Heart left ventricle (tissue), 13 donors: Measurements from ENCODE around the gene KRTDAP.

ENCODE experiments used
- POLR2A ChIP-seq, 2 donors: fragments of 450-650 bp; IDR thresholded peaks; one replicate each; pipeline ENCODE4 v1.6.1; 2017; ENCODE audit warnings: antibody characterized with exemption in 2 of 2, mild to moderate bottlenecking in 2 of 2, moderate library complexity in 2 of 2
- TF ChIP-seq, protein P1 (sequence below), 12 donors: fragments of 200-600 bp; sonication (generic) in 4 of 12; IDR thresholded peaks; one replicate each; pipeline versions ENCODE4 v1.5.0 to v1.8.0; 2018 to 2022; ENCODE audit warnings: antibody characterized with exemption in 12 of 12, mild to moderate bottlenecking in 5 of 12
- donor health status: ischemic (EF 13 %, LVEDD 7.1; RV severe dilation, severe dysfunction).
- donor health status: DM: no; HTN: yes; CAD: no.
- donor health status: DM: no; HTN: no; CAD: no.
- donor health status: ischemic (EF 25% LVEDD 6.9; RV normal size, moderate dysfunction).
- donor health status: ischemic (EF 25% LVEDD 5.7; RV mildly dilated, moderate dysfunction).
- donor health status: ischemic (EF 35%, LVEDD 5.7; RV mildly dilated, moderate dysfunction).
- donor health status: nonischemic (EF 11% LVEDD 7.7; RV severe dilation, severe dysfunction).
- donor health status: DM: yes; HTN: yes; CAD: no.
- donor health status: PGD.
- donor health status: ischemic (EF 29% LVEDD 5.4; RV normal size, mild dysfunction).
- donor health status: nonischemic (EF 23%, LVEDD 6.1; RV moderate dilation, normal function).

GRCh38 chr19:35461060-35461459 lies 29.2 kb downstream of the KRTDAP start:
- TF ChIP-seq POLR2A (IDR thresholded peaks at IDR 0.05), result no peak
- TF ChIP-seq, protein P1, sequence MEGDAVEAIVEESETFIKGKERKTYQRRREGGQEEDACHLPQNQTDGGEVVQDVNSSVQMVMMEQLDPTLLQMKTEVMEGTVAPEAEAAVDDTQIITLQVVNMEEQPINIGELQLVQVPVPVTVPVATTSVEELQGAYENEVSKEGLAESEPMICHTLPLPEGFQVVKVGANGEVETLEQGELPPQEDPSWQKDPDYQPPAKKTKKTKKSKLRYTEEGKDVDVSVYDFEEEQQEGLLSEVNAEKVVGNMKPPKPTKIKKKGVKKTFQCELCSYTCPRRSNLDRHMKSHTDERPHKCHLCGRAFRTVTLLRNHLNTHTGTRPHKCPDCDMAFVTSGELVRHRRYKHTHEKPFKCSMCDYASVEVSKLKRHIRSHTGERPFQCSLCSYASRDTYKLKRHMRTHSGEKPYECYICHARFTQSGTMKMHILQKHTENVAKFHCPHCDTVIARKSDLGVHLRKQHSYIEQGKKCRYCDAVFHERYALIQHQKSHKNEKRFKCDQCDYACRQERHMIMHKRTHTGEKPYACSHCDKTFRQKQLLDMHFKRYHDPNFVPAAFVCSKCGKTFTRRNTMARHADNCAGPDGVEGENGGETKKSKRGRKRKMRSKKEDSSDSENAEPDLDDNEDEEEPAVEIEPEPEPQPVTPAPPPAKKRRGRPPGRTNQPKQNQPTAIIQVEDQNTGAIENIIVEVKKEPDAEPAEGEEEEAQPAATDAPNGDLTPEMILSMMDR (IDR thresholded peaks at IDR 0.05), result no peak
